Parathyroid adenoma (tissue), 2 donors: Measurements from ENCODE around the gene HIGD1A.

Source experiments
- H2AFZ ChIP-seq: fragments of 300-600 bp; sonication (generic); one replicate; pipeline ENCODE4 v1.7.0; 2017; ENCODE audit warnings: antibody characterized with exemption, mild to moderate bottlenecking
- H3K27ac ChIP-seq: fragments of 300-600 bp; sonication (generic); one replicate; pipeline ENCODE4 v1.7.0; 2017
- H3K27me3 ChIP-seq: fragments of 300-600 bp; sonication (generic); one replicate; pipeline ENCODE4 v1.7.0; 2017; ENCODE audit warnings: low read length; ENCODE audit not compliant: control insufficient read depth, insufficient read depth
- H3K36me3 ChIP-seq: fragments of 300-600 bp; sonication (generic); one replicate; pipeline ENCODE4 v1.7.0; 2017; ENCODE audit warnings: low read length; ENCODE audit not compliant: control insufficient read depth, insufficient read depth
- H3K4me1 ChIP-seq: fragments of 300-600 bp; sonication (generic); one replicate; pipeline ENCODE4 v1.7.0; 2017; ENCODE audit warnings: control low read depth
- H3K4me2 ChIP-seq: fragments of 300-600 bp; sonication (generic); one replicate; pipeline ENCODE4 v1.7.0; 2017; ENCODE audit warnings: low read length
- H3K4me3 ChIP-seq: fragments of 300-600 bp; sonication (generic); one replicate; pipeline ENCODE4 v1.7.0; 2017; ENCODE audit warnings: low read depth, low read length
- H3K79me2 ChIP-seq: fragments of 300-600 bp; sonication (generic); one replicate; pipeline ENCODE4 v1.7.0; 2017; ENCODE audit warnings: control low read depth
- H3K9ac ChIP-seq: fragments of 300-600 bp; sonication (generic); one replicate; pipeline ENCODE4 v1.7.0; 2017; ENCODE audit warnings: mild to moderate bottlenecking
- H3K9me3 ChIP-seq: fragments of 300-600 bp; sonication (generic); one replicate; pipeline ENCODE4 v1.7.0; 2017; ENCODE audit warnings: low read length; ENCODE audit not compliant: control insufficient read depth
- TF ChIP-seq, protein P1 (sequence below): fragments of 300-600 bp; sonication (generic); IDR thresholded peaks from one replicate; pipeline ENCODE4 v1.7.0; 2017; ENCODE audit warnings: antibody characterized with exemption, mild to moderate bottlenecking
- donor health status: primary hyperparathyroidism.

Gene HIGD1A

DNA sequence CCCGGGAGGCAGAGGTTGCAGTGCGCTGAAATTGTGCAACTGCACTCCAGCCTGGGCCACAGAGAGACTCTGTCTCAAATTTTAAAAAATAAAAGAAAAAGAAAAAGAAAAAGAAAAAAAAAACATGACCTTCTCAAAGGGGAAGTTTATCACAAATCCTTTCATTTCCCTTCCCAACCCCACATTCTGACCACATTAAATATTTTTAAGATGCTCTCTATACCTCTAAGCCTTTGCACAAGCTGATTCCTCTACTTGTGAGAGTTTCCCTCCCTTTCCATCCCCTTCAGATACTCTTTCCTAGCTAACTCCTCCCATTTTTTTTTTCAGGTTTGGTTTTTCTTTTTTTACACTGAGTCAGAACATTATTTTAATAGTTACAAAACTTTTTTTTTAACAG lies 4.0 kb downstream of the HIGD1A start:
- H3K27ac ChIP-seq: no peak overlapping the region
- H3K27me3 ChIP-seq: no peaks in the 10 kb centered on the region
- peaks cover 3% of the 10 kb centered on the region for H3K4me1 ChIP-seq
- TF ChIP-seq, protein P1, sequence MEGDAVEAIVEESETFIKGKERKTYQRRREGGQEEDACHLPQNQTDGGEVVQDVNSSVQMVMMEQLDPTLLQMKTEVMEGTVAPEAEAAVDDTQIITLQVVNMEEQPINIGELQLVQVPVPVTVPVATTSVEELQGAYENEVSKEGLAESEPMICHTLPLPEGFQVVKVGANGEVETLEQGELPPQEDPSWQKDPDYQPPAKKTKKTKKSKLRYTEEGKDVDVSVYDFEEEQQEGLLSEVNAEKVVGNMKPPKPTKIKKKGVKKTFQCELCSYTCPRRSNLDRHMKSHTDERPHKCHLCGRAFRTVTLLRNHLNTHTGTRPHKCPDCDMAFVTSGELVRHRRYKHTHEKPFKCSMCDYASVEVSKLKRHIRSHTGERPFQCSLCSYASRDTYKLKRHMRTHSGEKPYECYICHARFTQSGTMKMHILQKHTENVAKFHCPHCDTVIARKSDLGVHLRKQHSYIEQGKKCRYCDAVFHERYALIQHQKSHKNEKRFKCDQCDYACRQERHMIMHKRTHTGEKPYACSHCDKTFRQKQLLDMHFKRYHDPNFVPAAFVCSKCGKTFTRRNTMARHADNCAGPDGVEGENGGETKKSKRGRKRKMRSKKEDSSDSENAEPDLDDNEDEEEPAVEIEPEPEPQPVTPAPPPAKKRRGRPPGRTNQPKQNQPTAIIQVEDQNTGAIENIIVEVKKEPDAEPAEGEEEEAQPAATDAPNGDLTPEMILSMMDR: no peak
- H3K36me3 ChIP-seq: no peaks in the 10 kb centered on the region
- no peak overlapping the region for H3K9ac ChIP-seq
- no peak overlapping the region for H2AFZ ChIP-seq
- H3K9me3 ChIP-seq: no peaks in the 10 kb centered on the region
- H3K79me2 ChIP-seq: peaks cover 29% of the 10 kb centered on the region
- H3K4me2 ChIP-seq: no peak overlapping the region
- H3K4me3 ChIP-seq: no peak overlapping the region

DNA sequence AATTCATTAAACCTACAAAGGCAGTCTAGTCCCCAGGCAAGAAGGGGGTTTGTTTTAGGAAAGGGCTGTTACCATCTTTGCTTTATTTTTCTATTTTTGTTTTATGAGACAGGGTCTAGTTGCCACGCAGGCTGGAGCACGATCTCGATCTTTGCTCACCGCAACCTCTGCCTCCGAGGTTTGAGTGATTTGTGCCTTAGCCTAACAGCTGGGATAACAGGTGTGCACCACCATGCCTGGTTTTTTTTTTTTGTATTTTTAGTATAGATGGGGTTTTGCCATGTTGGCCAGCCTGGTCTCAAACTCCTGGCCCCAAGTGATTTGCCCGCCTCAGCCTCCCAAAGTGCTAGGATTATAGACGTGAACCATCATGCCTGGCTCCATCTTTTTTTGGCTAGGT lies 4.9 kb downstream of the HIGD1A start:
- no peak overlapping the region for H2AFZ ChIP-seq
- H3K27me3 ChIP-seq: no peaks in the 10 kb centered on the region
- peaks cover 3% of the 10 kb centered on the region for H3K4me1 ChIP-seq

DNA sequence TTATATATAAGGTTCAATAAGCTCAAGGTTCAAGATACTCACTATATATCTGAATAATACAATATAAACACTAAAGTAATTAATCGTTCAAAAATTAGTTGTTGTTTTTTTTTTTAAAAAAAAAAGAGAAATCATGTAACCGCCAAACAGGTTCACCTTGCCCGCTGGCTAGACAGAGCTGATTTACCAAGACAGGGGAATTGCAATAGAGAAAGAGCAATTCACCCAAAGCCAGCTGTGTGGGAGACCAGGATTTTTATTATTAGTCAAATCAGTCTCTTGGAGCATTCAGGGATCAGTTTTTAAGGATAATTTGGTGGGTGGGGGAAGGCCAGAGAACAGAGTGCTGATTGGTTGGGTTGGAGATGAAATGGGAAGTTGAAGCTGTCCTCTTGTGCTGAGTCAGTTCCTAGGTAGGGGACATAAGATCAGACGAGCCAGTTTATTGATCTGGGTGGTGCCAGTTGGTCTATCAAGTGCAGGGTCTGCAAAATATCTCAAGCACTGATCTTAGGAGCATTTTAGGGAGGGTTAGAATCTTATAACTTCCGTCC lies 7.9 kb downstream of the HIGD1A start:
- Histone ChIP-seq H3K9me3 (no peaks in the 10 kb centered on the region), H3K79me2 (peaks cover 45% of the 10 kb centered on the region), H3K4me2 (no peak overlapping the region), H3K4me3 (no peak overlapping the region), H3K27ac (no peak overlapping the region), H3K36me3 (no peaks in the 10 kb centered on the region), H3K27me3 (no peaks in the 10 kb centered on the region), H3K9ac (no peak overlapping the region), H3K4me1 (peaks cover 3% of the 10 kb centered on the region), H2AFZ (no peak overlapping the region)
- TF ChIP-seq, protein P1: no peak

More for the DNA sequence above, 4.9 kb downstream of the HIGD1A start:
- TF ChIP-seq, protein P1: no peak
- Histone ChIP-seq H3K9ac (no peak overlapping the region), H3K4me2 (no peak overlapping the region), H3K9me3 (no peaks in the 10 kb centered on the region), H3K27ac (no peak overlapping the region), H3K36me3 (no peaks in the 10 kb centered on the region), H3K4me3 (no peak overlapping the region), H3K79me2 (peaks cover 38% of the 10 kb centered on the region)

DNA sequence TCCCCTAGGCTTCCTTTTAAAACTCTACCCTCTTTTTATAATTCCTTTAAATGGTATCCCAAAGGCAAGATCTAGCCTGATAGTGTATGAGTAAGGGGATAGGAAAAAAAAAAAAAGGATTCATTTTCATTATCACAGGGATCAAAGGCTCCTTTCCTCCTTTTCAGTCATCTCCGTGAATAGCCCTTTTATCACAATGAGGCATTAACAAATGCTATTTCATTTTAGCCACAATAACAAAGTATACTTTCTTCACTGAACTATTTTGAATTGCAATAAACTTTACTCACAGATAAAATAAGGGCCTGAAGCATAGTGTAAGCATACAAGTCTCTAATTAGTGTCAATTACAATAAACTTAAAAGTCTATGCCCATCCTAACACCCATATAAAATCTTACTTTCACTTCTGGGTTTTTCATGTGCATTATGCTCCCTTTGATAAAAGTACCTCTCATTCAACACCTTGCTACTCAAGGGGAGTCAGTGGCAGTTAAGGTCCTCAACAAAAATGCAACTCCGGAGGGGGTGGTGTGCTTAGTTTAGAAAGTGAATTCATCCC lies 8.6 kb downstream of the HIGD1A start:
- Histone ChIP-seq H3K27ac (no peak overlapping the region), H3K4me1 (peaks cover 3% of the 10 kb centered on the region), H3K4me2 (no peak overlapping the region), H3K4me3 (no peak overlapping the region), H3K36me3 (no peaks in the 10 kb centered on the region), H3K27me3 (no peaks in the 10 kb centered on the region), H2AFZ (no peak overlapping the region), H3K79me2 (peaks cover 39% of the 10 kb centered on the region), H3K9me3 (no peaks in the 10 kb centered on the region), H3K9ac (no peak overlapping the region)
- TF ChIP-seq, protein P1: no peak

DNA sequence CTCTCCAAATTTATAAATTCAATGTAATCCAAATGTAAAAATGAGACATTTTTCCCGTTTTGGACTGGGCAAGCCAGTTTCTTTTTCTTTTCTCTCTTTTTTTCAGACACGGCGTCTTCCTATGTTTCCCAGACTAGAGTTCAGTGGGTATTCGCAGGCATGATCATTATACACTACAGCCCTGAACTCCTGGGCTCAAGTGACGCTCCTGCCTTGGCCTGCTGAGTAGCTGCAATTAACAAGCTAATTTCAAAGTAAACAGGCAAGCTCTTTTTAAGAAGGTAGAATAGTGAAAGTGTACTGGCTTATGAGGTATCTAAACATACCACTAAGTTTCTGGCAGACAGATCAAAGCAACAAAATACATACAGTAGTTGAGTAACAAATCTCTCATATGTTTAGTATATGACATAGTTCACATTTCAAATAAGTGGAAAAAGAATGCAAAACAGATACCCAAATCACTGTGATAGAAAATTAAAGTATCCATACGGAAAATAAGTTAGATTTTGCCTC lies 13.5 kb downstream of the HIGD1A start:
- Histone ChIP-seq H3K4me2 (no peak overlapping the region), H3K4me3 (no peak overlapping the region), H2AFZ (no peak overlapping the region), H3K9me3 (no peaks in the 10 kb centered on the region), H3K36me3 (no peaks in the 10 kb centered on the region), H3K79me2 (peaks cover 38% of the 10 kb centered on the region), H3K9ac (no peak overlapping the region), H3K4me1 (peaks cover 3% of the 10 kb centered on the region), H3K27me3 (no peaks in the 10 kb centered on the region), H3K27ac (no peak overlapping the region)
- TF ChIP-seq, protein P1: no peak
